NCI-H345 treated with DMSO at 0.1 percent for 48 hours (cell line): ENCODE data around the gene B4GALNT2.

Experiments used
- DNase-seq: peaks from one replicate; lab custom pipeline; 2025; ENCODE audit not compliant: unreplicated experiment; lab: John Stamatoyannopoulos, UW

B4GALNT2 gene

GRCh38 chr17:49204516-49204915 lies 71.9 kb downstream of the B4GALNT2 start:
- DNase-seq: no peak

- no peak for DNase-seq
Observed at GRCh38 chr17:49209061-49209571, 76.5 kb downstream of the B4GALNT2 start.

GRCh38 chr17:49210158-49211029 lies 77.8 kb downstream of the B4GALNT2 start, which contains the start of the genes ABI3 and GNGT2:
ABI3 (plus strand) TSS chr17:49210707; CDS start chr17:49210725, 18 bp downstream.
GNGT2 (minus strand) TSS chr17:49210574; CDS start chr17:49207422, 3,152 bp downstream.
- no peak for DNase-seq

- DNase-seq: no peak
Observed at GRCh38 chr17:49213399-49213798, 80.8 kb downstream of the B4GALNT2 start.

GRCh38 chr17:49213847-49214246 lies 81.3 kb downstream of the B4GALNT2 start:
- DNase-seq: no peak

GRCh38 chr17:49214676-49215360 lies 82.2 kb downstream of the B4GALNT2 start:
- no peak for DNase-seq

- DNase-seq: no peak
Observed at GRCh38 chr17:49216482-49216881, 83.9 kb downstream of the B4GALNT2 start.

GRCh38 chr17:49216953-49217650 lies 84.5 kb downstream of the B4GALNT2 start:
- DNase-seq: no peak

GRCh38 chr17:49217651-49218413 lies 85.3 kb downstream of the B4GALNT2 start:
- no peak for DNase-seq

GRCh38 chr17:49218941-49219913 lies 86.7 kb downstream of the B4GALNT2 start:
- DNase-seq: no peak

- DNase-seq: no peak
Observed at GRCh38 chr17:49219987-49220386, 87.4 kb downstream of the B4GALNT2 start.

GRCh38 chr17:49223168-49223516 lies 90.6 kb downstream of the B4GALNT2 start:
- no peak for DNase-seq

- peak; percentile 30 for DNase-seq
Observed at GRCh38 chr17:49223517-49224197, 91.1 kb downstream of the B4GALNT2 start.

GRCh38 chr17:49224198-49224996 lies 91.8 kb downstream of the B4GALNT2 start:
- DNase-seq: peak; percentile 34

GRCh38 chr17:49224997-49225337 lies 92.4 kb downstream of the B4GALNT2 start:
- no peak for DNase-seq

- no peak for DNase-seq
Observed at GRCh38 chr17:49225554-49226236, 93.1 kb downstream of the B4GALNT2 start.
